OCI-LY7 (cell line): ENCODE results near the gene FTO. TPM values are rescaled to one million over a fixed set of nuclear protein-coding genes. Genes with fewer than 3 reads are reported as not detected.

Experiments
- BruUV-seq: library from RNA; stranded (reverse); fragments of 400-500 nt; replicated peaks from 2 replicates; lab custom pipeline; 2021; lab: Mats Ljungman, UMichigan
- CTCF ChIA-PET: fragments of 300-600 bp; sonication (Branson Sonifier 250); formaldehyde crosslinking; loops from one replicate; lab custom pipeline; 2022; ENCODE audit warnings: antibody characterized with exemption; ENCODE audit not compliant: unreplicated experiment; lab: Charles Lee
- POLR2A ChIA-PET: fragments of 300-600 bp; sonication (Branson Sonifier 250); formaldehyde crosslinking; loops from one replicate; lab custom pipeline; 2022; ENCODE audit warnings: antibody characterized with exemption; lab: Charles Lee
- DNase-seq: peaks from one replicate; pipeline ENCODE4 v3.0.0-alpha.2; 2015; ENCODE audit warnings: low spot score
- H2AFZ ChIP-seq: fragments of 200-600 bp; sonication (generic), shearing (Covaris generic); 2 replicates; pipeline ENCODE4 v1.6.1; 2014; ENCODE audit warnings: mild to moderate bottlenecking, antibody characterized with exemption, low read length, moderate library complexity
- H3K27ac ChIP-seq: fragments of 200-600 bp; sonication (generic); 2 replicates; pipeline ENCODE4 v1.5.1; 2014; ENCODE audit warnings: mixed run types, low read depth, mild to moderate bottlenecking, moderate library complexity, low read length, inconsistent platforms; ENCODE audit not compliant: poor library complexity, severe bottlenecking
- H3K36me3 ChIP-seq: fragments of 200-600 bp; sonication (generic); 2 replicates; pipeline ENCODE4 v1.6.1; 2014; ENCODE audit warnings: mild to moderate bottlenecking, antibody characterized with exemption, low read length, moderate library complexity, mixed read lengths; ENCODE audit not compliant: insufficient read depth
- H3K4me1 ChIP-seq: fragments of 200-600 bp; sonication (generic); 2 replicates; pipeline ENCODE4 v1.5.1; 2014; ENCODE audit warnings: mild to moderate bottlenecking, low read length; ENCODE audit not compliant: insufficient read depth, poor library complexity, severe bottlenecking
- H3K4me2 ChIP-seq: fragments of 200-600 bp; sonication (generic); 2 replicates; pipeline ENCODE4 v1.6.1; 2014; ENCODE audit warnings: mild to moderate bottlenecking, low read length
- H3K4me3 ChIP-seq: fragments of 200-600 bp; sonication (generic); 2 replicates; pipeline ENCODE4 v1.5.1; 2014; ENCODE audit warnings: mild to moderate bottlenecking, low read depth, low read length; ENCODE audit not compliant: poor library complexity, severe bottlenecking
- H3K79me2 ChIP-seq: fragments of 200-600 bp; sonication (generic); 2 replicates; pipeline ENCODE4 v1.6.1; 2016; ENCODE audit warnings: low read depth, mild to moderate bottlenecking, low read length, moderate library complexity, mixed read lengths; ENCODE audit not compliant: insufficient read depth
- H3K9me2 ChIP-seq: fragments of 200-600 bp; sonication (generic); 2 replicates; pipeline ENCODE4 v1.6.1; 2016; ENCODE audit warnings: mild to moderate bottlenecking, low read length, mixed read lengths; ENCODE audit not compliant: insufficient read depth
- H3K9me3 ChIP-seq: fragments of 200-600 bp; sonication (generic); 2 replicates; pipeline ENCODE4 v1.6.1; 2014; ENCODE audit warnings: mild to moderate bottlenecking, mixed run types, low read length, mixed read lengths
- H4K20me1 ChIP-seq: fragments of 200-600 bp; sonication (generic); 2 replicates; pipeline ENCODE4 v1.6.1; 2014; ENCODE audit warnings: mild to moderate bottlenecking, antibody characterized with exemption, low read length, moderate library complexity, mixed read lengths; ENCODE audit not compliant: insufficient read depth
- EZH2phosphoT487 ChIP-seq: fragments of 200-600 bp; sonication (generic); IDR thresholded peaks from 2 replicates; pipeline ENCODE4 v1.6.1; 2018; ENCODE audit warnings: low read depth, borderline replicate concordance, mild to moderate bottlenecking, mixed run types, antibody characterized with exemption, low read length, moderate library complexity, mixed read lengths
- intact Hi-C: fragments of 100-400 bp; cut with micrococcal nuclease; formaldehyde crosslinking; loops from one replicate; pipeline ENCODE4 v1.10.0; 2022; ENCODE audit not compliant: unreplicated experiment
- total RNA-seq, 2 experiments: library from RNA; depleted of rRNA in 1 of 2; stranded (reverse); fragments of >200 nt in 1 of 2; shearing (Covaris generic) in 1 of 2; gene quantifications; 2 replicates each; pipeline ENCODE4 v1.2.3, GENCODE V29; 2014 to 2022
- TF ChIP-seq, protein P1 (sequence below): fragments of 200-600 bp; sonication (generic); conservative IDR thresholded peaks from 2 replicates; pipeline ENCODE4 v1.5.1; 2014; ENCODE audit warnings: mild to moderate bottlenecking, antibody characterized with exemption, low read length, moderate library complexity, mixed read lengths

FTO gene
- total RNA-seq, 2 experiments from 2014 or later, result 57.1 to 68.0 TPM

DNA sequence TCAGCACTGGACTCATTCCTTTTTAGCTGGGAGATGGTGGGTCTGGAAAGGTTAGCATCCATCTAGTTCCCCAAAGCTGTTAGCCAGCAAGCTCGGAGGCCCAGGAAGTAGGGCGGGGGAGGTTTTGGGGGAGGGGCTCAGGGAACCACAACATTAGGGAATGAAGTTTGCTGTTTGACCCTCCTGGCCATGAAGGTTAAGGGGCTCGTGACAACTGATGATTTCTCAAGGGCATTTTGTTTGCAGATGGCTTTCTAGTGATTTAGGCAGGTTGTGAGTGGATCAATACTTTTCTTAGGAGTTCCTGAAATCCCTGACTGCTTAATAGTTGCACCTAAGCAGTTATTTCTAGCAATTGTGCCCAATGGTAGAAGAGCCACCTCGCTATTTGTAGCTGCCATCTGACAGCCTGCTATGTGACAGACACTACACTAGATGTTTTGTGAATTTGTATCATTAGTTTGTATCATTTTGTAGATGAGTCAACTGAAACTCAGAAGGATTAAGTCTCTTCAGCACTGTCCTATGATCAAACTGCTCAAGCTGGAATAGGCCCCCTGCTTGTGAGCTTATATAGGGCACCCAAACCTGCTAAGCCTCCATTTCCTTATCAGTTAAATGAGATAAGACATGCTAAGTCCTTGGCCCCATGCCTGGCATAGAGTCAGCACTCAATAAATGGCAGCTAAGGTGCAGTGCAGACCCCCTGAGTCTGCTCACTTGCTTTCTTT lies 436.3 kb downstream of the FTO start:
- H3K4me2 ChIP-seq, result no peak overlapping the region
- DNase-seq, result no peak
- intact Hi-C loops, result no loop called here

DNA sequence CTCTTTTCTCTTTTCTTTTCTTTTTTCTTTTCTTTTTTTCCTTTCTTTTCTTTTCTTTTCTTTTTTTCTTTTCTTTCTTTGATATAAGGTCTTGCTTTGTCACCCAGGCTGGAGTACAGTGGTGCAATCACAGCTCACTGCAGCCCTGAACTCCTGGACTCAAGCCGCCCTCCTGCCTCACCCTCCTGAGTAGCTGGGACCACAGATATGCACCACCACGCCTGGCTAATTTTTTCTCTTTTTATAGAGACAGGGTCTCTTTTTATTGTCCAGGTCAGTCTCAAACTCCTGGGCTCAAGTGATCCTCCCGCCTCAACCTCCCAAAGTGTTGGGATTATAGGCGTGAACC lies 436.8 kb downstream of the FTO start:
- ChIA-PET CTCF (no interaction called here), POLR2A (interaction anchor here (0.6 kb wide), 1 partner anchor 373 kb away, joined by 4 read pairs; no protein-coding TSS in a partner anchor)
- Histone ChIP-seq H2AFZ (no peak overlapping the region), H3K4me1 (no peaks in the 10 kb centered on the region), H3K36me3 (no peaks in the 10 kb centered on the region), H3K27ac (no peak overlapping the region), H3K4me2 (no peak overlapping the region), H3K9me3 (no peaks in the 10 kb centered on the region), H3K79me2 (no peaks in the 10 kb centered on the region), H3K9me2 (no peaks in the 10 kb centered on the region), H4K20me1 (no peaks in the 10 kb centered on the region), H3K4me3 (no peak overlapping the region)
- no peak for DNase-seq
- intact Hi-C loops, result no loop called here
- BruUV-seq, result no TSS peak
- TF ChIP-seq, protein P1, sequence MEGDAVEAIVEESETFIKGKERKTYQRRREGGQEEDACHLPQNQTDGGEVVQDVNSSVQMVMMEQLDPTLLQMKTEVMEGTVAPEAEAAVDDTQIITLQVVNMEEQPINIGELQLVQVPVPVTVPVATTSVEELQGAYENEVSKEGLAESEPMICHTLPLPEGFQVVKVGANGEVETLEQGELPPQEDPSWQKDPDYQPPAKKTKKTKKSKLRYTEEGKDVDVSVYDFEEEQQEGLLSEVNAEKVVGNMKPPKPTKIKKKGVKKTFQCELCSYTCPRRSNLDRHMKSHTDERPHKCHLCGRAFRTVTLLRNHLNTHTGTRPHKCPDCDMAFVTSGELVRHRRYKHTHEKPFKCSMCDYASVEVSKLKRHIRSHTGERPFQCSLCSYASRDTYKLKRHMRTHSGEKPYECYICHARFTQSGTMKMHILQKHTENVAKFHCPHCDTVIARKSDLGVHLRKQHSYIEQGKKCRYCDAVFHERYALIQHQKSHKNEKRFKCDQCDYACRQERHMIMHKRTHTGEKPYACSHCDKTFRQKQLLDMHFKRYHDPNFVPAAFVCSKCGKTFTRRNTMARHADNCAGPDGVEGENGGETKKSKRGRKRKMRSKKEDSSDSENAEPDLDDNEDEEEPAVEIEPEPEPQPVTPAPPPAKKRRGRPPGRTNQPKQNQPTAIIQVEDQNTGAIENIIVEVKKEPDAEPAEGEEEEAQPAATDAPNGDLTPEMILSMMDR, result no peak
- TF ChIP-seq EZH2phosphoT487, result no peak

More for the DNA sequence above, 436.3 kb downstream of the FTO start:
- no TSS peak for BruUV-seq
- H3K9me2 ChIP-seq, result no peaks in the 10 kb centered on the region
- no peaks in the 10 kb centered on the region for H3K79me2 ChIP-seq
- no peak overlapping the region for H3K27ac ChIP-seq
- H3K4me3 ChIP-seq, result no peak overlapping the region
- ChIA-PET POLR2A (no interaction called here), CTCF (interaction anchor here (0.7 kb wide), 1 partner anchor 463 kb away, joined by 10 read pairs; no protein-coding TSS in a partner anchor)
- no peak overlapping the region for H2AFZ ChIP-seq
- TF ChIP-seq, protein P1, result no peak
- TF ChIP-seq EZH2phosphoT487, result no peak
- no peaks in the 10 kb centered on the region for H3K36me3 ChIP-seq
- no peaks in the 10 kb centered on the region for H4K20me1 ChIP-seq
- H3K9me3 ChIP-seq, result no peaks in the 10 kb centered on the region
- H3K4me1 ChIP-seq, result no peaks in the 10 kb centered on the region

GRCh38 chr16:54142787-54143186 lies 438.8 kb downstream of the FTO start:
- ChIA-PET CTCF (no interaction called here), POLR2A (interaction anchor here (0.7 to 0.8 kb wide), 2 partner anchors 62 to 365 kb away, joined by 7 to 11 read pairs; no protein-coding TSS in a partner anchor)
- no peak overlapping the region for H3K4me2 ChIP-seq
- TF ChIP-seq, protein P1, result no peak
- TF ChIP-seq EZH2phosphoT487, result no peak
- no TSS peak for BruUV-seq
- intact Hi-C loops, result no loop called here
- H3K4me3 ChIP-seq, result no peak overlapping the region
- no peaks in the 10 kb centered on the region for H3K9me3 ChIP-seq
- H3K9me2 ChIP-seq, result no peaks in the 10 kb centered on the region
- H3K4me1 ChIP-seq, result no peaks in the 10 kb centered on the region
- no peak for DNase-seq
- H3K79me2 ChIP-seq, result no peaks in the 10 kb centered on the region
- H4K20me1 ChIP-seq, result no peaks in the 10 kb centered on the region
- no peaks in the 10 kb centered on the region for H3K36me3 ChIP-seq
- no peak overlapping the region for H3K27ac ChIP-seq
- H2AFZ ChIP-seq, result no peak overlapping the region
